ENCODE data around the gene GPN2.

GPN2 gene

GRCh38 chr1:26889551-26890466 is at the start of gene GPN2:
TSS of gene GPN2 (minus strand) at chr1:26890283. CDS start at chr1:26890096, 187 bp downstream.
- DNase-seq (ENCODE audit: low spot score) = peak; percentile 75

DNA sequence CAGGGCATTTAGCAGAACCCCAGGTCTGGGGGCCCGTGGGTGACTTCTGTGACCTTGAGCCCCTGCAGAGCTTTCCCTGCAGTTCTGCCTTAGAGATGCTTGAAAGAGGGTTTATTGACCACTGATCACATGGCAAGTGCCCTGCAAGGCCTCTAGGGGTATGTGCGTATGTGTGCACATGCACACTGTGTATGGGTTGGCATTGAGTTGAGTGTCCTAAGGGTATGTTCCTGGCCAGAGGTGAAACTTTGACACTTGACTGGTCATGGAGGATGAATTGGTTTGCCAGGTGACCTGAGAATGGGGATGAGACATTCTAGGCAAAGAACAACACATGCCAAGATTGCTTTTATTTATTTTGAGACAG is 48.6 kb upstream of the GPN2 start:
- DNase-seq (ENCODE audit: low spot score) = no peak

- no peak for DNase-seq (ENCODE audit: low spot score)
Observed at GRCh38 chr1:26938004-26938658, 48.0 kb upstream of the GPN2 start.

GRCh38 chr1:26936823-26937222 is 46.7 kb upstream of the GPN2 start:
- no peak for DNase-seq (ENCODE audit: low spot score)

- no peak for DNase-seq (ENCODE audit: low spot score)
Observed at GRCh38 chr1:26932531-26932930, 42.4 kb upstream of the GPN2 start.

- no peak for DNase-seq (ENCODE audit: low spot score)
Observed at GRCh38 chr1:26923711-26924110, 33.6 kb upstream of the GPN2 start.

- no peak for DNase-seq (ENCODE audit: low spot score)
Observed at GRCh38 chr1:26922901-26923300, 32.8 kb upstream of the GPN2 start.

DNA sequence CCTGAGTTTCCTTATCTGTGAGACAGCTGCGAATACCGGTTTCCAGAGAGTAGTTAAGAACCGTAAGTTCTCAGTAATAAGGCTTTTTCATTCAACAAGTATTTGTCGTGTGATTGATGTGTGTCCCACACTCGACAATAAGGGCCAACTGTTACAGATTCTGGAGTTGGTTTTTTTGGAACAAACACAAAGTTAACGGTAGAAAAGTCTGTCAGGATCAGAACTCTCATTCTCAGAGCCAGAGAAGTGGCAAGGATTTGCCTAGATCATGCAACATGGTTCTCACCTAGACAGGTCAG is 32.3 kb upstream of the GPN2 start:
- no peak for DNase-seq (ENCODE audit: low spot score)

- DNase-seq (ENCODE audit: low spot score) = peak; percentile 98
Observed at GRCh38 chr1:26921540-26922430, 31.7 kb upstream of the GPN2 start, which contains the start of gene NUDC. TSS of gene NUDC (plus strand) at chr1:26921743. CDS start at chr1:26921849, 106 bp downstream.

- DNase-seq (ENCODE audit: low spot score) = no peak
Observed at GRCh38 chr1:26921126-26921539, 31.1 kb upstream of the GPN2 start.

- DNase-seq (ENCODE audit: low spot score) = no peak
Observed at GRCh38 chr1:26915204-26915842, 25.2 kb upstream of the GPN2 start.

DNA sequence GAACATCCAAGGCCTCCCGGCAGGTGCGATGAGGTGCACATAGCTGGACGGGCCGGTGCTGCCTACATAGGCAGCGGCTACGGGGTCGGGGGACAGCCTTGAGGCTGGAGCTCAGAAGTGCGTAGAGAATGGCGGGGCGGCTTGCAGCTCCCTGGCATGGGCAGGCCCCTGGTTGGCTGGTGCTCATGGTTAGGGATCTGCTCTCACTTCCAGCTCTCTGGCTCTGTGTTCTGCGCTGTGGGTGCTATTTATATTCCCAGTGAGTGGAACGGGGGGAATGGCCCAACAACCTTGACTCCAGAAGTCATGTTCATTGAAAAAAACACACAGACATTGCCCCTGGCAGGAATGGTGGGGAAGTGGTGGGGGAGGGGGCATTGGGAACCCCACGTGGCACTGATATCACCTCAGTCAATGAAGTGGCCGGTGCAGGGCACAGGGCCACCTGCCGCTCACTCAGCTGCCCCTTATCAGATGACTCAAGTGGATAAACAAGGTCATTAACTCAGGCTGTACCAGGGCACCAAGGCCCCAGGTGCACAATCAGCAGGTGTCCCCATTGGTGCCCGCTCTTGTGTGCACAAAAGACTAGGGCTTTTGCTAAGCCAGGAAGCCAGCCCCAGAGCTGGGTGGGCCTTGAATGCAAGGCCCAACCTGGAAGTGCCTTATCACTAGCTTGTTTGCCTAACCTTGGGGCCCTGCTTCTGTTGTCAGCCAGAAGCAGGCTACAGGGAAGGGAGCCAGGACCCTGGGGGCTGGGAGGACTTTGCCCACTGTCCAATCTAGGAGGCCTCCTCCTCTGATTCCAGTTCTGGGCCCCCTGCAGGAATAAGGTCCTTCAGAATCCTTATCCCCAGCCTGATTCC is 23.9 kb upstream of the GPN2 start, which contains the start of gene NR0B2:
Gene NR0B2 (minus strand): TSS at position 222 of the 866 bp plus-strand sequence. CDS start 35 bp downstream, at position 187.
- DNase-seq (ENCODE audit: low spot score) = no peak

- no peak for DNase-seq (ENCODE audit: low spot score)
Observed at GRCh38 chr1:26913389-26913753, 23.3 kb upstream of the GPN2 start.

- no peak for DNase-seq (ENCODE audit: low spot score)
Observed at GRCh38 chr1:26912147-26912490, 22.0 kb upstream of the GPN2 start.

DNA sequence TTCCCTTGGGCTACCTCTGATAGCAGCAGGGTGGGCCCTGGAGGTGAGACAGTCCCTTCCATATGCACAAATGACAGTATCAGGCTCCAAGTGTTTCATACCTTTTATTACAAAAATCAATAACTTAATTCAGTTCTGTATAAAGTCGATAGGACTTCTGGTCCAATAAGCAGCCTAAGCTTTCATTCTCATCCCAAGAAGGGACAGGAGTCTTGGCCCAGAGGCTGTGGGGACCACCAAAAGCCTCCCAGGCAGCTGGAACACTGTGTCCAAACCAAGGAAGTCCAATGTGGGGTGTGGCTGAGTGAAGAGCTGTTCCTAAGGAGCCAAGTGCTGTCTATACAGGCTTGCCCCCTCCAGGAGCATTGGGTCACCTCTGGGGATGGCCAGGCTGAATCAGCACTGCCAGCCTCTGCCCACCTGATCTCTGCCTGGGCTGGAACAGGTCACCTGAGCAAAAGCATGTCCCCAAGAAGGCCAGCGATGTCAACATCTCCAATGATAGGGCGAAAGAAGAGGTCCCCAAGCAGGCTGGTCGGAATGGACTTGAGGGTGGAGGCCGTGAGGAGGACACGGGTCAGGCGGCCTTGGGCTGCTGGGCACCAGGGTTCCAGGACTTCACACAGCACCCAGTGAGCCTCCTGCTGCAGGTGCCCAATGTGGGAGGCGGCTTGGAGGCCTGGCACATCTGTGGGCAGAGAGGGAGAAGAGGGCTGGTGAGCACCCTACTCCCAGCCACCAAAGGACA is 21.5 kb upstream of the GPN2 start:
- DNase-seq (ENCODE audit: low spot score) = no peak

GRCh38 chr1:26910343-26911160 is 20.5 kb upstream of the GPN2 start:
- no peak for DNase-seq (ENCODE audit: low spot score)

GRCh38 chr1:26909951-26910342 is 19.9 kb upstream of the GPN2 start:
- DNase-seq (ENCODE audit: low spot score) = no peak

DNA sequence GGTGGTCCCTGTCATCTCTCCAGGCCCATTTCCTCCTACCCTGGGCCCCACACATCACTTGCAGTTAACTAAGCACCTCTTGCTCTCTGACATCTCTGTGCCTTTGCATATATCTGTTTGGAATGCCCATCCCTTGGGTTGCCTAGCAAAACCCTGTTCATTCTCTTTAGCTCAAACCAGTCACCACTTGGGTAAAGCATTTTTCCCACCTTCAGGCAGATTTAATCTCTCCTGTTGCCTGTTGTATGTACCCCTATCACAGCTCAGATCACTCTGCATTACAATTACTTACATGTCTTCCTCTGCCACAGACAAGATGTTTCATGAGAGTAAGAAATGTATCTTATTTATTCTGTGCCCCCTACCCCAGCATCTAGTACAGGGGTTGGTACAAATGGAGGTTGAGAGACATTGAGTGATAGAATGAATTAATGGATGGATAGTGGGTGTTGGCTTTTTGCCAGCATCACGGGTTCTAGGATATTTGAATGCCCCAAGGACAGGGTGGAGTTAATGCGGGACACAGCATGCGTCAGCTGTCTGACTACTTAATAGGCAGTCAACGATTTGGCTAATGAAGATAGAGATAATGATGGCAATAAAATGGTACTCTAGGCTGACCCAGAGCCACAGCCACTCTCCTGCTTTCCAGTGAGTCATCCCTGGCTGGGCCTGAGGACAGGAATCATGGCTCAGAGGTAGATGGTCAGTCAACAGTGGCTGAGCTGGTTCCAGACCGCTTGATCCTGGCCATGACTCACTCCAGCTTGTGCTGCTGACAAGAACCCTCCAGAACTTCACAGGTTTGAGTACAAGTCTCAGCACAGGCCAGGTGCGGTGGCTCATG is 17.2 kb upstream of the GPN2 start:
- no peak for DNase-seq (ENCODE audit: low spot score)
